HepG2 (cell line): ENCODE results near the gene AVPR2. TPM values are rescaled to one million over a fixed set of nuclear protein-coding genes. Genes with fewer than 3 reads are reported as not detected.

Experiments
- ATAC-seq: fragments of 200-7000 bp; cut with Tn5 transposase; 3 replicates; pipeline ENCODE4 v1.9.1; 2020; ENCODE audit warnings: mild to moderate bottlenecking, moderate library complexity
- BruUV-seq: library from RNA; stranded (reverse); fragments of 400-500 nt; replicated peaks from 2 replicates; lab custom pipeline; 2021; lab: Mats Ljungman, UMichigan
- CTCF ChIA-PET: fragments of 300-600 bp; formaldehyde crosslinking; extraction: SDS; loops from one replicate; lab custom pipeline; 2021; ENCODE audit warnings: low total read pairs, inconsistent platforms, low intra/inter-chr PET ratio; lab: Yijun Ruan, JAX
- POLR2A ChIA-PET: fragments of 350-600 bp; sonication (Branson Sonifier 250); formaldehyde crosslinking; loops from one replicate; lab custom pipeline; 2020; ENCODE audit warnings: antibody characterized with exemption, inconsistent platforms; lab: Yijun Ruan, JAX
- DNase-seq: peaks from one replicate; pipeline ENCODE4 v3.0.0-alpha.2; 2015; ENCODE audit warnings: low spot score
- FAIRE-seq: peaks from 3 replicates; lab custom pipeline; 2011; peaks lifted over from hg19 to GRCh38; lab: Jason Lieb, UNC
- H2AFZ ChIP-seq: one replicate; pipeline ENCODE4 v1.6.1; 2011; ENCODE audit warnings: low read length, inconsistent platforms
- H3K27ac ChIP-seq: fragments of 300-600 bp; 3 replicates; pipeline ENCODE4 v1.8.0; 2011; ENCODE audit warnings: mixed run types, mild to moderate bottlenecking, mixed read lengths, low read length, inconsistent platforms; ENCODE audit not compliant: insufficient read depth; ENCODE audit errors: extremely low read length
- H3K27me3 ChIP-seq, 2 experiments: fragments of 200-600 bp in 1 of 2; 2 replicates in 1 of 2; 3 replicates in 1 of 2; pipeline versions ENCODE4 v1.6.0 to v1.8.0; 2011; ENCODE audit warnings: low read length in 2 of 2, mild to moderate bottlenecking in 2 of 2, moderate library complexity in 2 of 2, inconsistent platforms in 1 of 2; ENCODE audit not compliant: insufficient read depth in 2 of 2, control insufficient read depth in 1 of 2
- H3K36me3 ChIP-seq, 2 experiments: fragments of 200-600 bp in 1 of 2; replicated peaks in 1 of 2; 2 replicates in 1 of 2; 3 replicates in 1 of 2; pipeline versions ENCODE4 v1.5.1 to v1.8.0; 2011; ENCODE audit warnings: low read length in 2 of 2, inconsistent platforms in 1 of 2; ENCODE audit not compliant: insufficient read depth in 2 of 2, control insufficient read depth in 1 of 2
- H3K4me1 ChIP-seq: 2 replicates; pipeline ENCODE4 v1.5.1; 2012; ENCODE audit warnings: low read length, inconsistent platforms; ENCODE audit not compliant: insufficient read depth
- H3K4me2 ChIP-seq: 2 replicates; pipeline ENCODE4 v1.6.0; 2011; ENCODE audit warnings: low read depth, low read length, inconsistent platforms
- H3K4me3 ChIP-seq, 3 experiments: fragments of 200-600 bp in 1 of 3; sonication (generic), shearing (Covaris generic) in 1 of 3; replicated peaks in 1 of 3; 2 replicates each; pipeline ENCODE4 v1.5.1; 2011 to 2016; ENCODE audit warnings: low read length in 3 of 3, inconsistent platforms in 2 of 3, low read depth in 2 of 3, mild to moderate bottlenecking in 2 of 3, control low read depth in 1 of 3, mixed read lengths in 1 of 3; ENCODE audit not compliant: insufficient read depth in 1 of 3
- H3K79me2 ChIP-seq: one replicate; pipeline ENCODE4 v1.6.1; 2011; ENCODE audit warnings: low read length, inconsistent platforms; ENCODE audit not compliant: insufficient read depth
- H3K9ac ChIP-seq: 2 replicates; pipeline ENCODE4 v1.6.0; 2011; ENCODE audit warnings: mild to moderate bottlenecking, low read depth, low read length, inconsistent platforms; ENCODE audit not compliant: insufficient read depth
- H3K9me3 ChIP-seq: 2 replicates; pipeline ENCODE4 v1.5.1; 2012; ENCODE audit warnings: mild to moderate bottlenecking, low read length
- H4K20me1 ChIP-seq: 2 replicates; pipeline ENCODE4 v1.6.0; 2011; ENCODE audit warnings: inconsistent platforms, mild to moderate bottlenecking, low read length, moderate library complexity; ENCODE audit not compliant: insufficient read depth
- AGO2 ChIP-seq: fragments of 200-400 bp; formaldehyde crosslinking; optimal IDR thresholded peaks from 2 replicates; pipeline ENCODE3; 2017; ENCODE audit warnings: mild to moderate bottlenecking, low read depth, low read length, moderate library complexity
- HNRNPL ChIP-seq: fragments of 200-400 bp; formaldehyde crosslinking; IDR thresholded peaks from 2 replicates; pipeline ENCODE4 v1.6.1; 2017; ENCODE audit warnings: mild to moderate bottlenecking, low read depth, low read length
- RBFOX2 ChIP-seq: fragments of 200-400 bp; formaldehyde crosslinking; IDR thresholded peaks from 2 replicates; pipeline ENCODE4 v1.6.1; 2017; ENCODE audit warnings: low read depth, mild to moderate bottlenecking, low read length
- YEATS4 ChIP-seq: sonication (generic); formaldehyde crosslinking; IDR thresholded peaks from 2 replicates; pipeline ENCODE4 v1.4.0; 2020; ENCODE audit warnings: missing genetic modification reagents, borderline replicate concordance
- ZNF547 ChIP-seq: sonication (generic); formaldehyde crosslinking; IDR thresholded peaks from 2 replicates; pipeline ENCODE4 v1.5.1; 2020; ENCODE audit warnings: mild to moderate bottlenecking, missing genetic modification reagents
- WGBS: methylation state at CpG from one replicate; pipeline ENCODE4 v1.1.6; 2017; ENCODE audit warnings: low lambda C conversion rate; 5-methylcytosine and 5-hydroxymethylcytosine counted together
- in situ Hi-C: cut with HindIII; loops from 2 replicates; pipeline ENCODE4 v1.10.0; 2017; ENCODE audit warnings: low pct_unique_long_range_greater_than_20kb; ENCODE audit not compliant: extremely low pct_ligation_motif_present
- intact Hi-C: fragments of 100-400 bp; cut with micrococcal nuclease; formaldehyde crosslinking; loops from one replicate; pipeline ENCODE4 v1.10.0; 2022; ENCODE audit not compliant: unreplicated experiment
- polyA plus RNA-seq, 8 experiments: library from polyadenylated mRNA; depleted of rRNA in 3 of 8; stranded (reverse) in 7 of 8; unstranded in 1 of 8; fragments of >200 nt; fragmentation: Illumina TruSeq in 4 of 8; extraction: Trizol in 4 of 8; gene quantifications; 2 replicates each; pipeline versions ENCODE4 v1.2.1 to v1.2.3, GENCODE V29; 2011 to 2016; ENCODE audit warnings: low read depth in 4 of 8, missing spikeins in 1 of 8, mixed read lengths in 1 of 8; ENCODE audit not compliant: insufficient read depth in 1 of 8
- total RNA-seq, 5 experiments: library from RNA; depleted of rRNA; stranded (reverse); fragments of >200 nt; fragmentation: Illumina TruSeq; extraction: Trizol; gene quantifications; 2 replicates each; pipeline ENCODE4 v1.2.3, GENCODE V29; 2016; ENCODE audit warnings: low read depth in 1 of 5

The AVPR2 gene
- total and polyA plus RNA-seq, 2 of the 13 experiments (the other 11 are each of a cell fraction or from before 2014, with no cell fraction given): not detected

DNA sequence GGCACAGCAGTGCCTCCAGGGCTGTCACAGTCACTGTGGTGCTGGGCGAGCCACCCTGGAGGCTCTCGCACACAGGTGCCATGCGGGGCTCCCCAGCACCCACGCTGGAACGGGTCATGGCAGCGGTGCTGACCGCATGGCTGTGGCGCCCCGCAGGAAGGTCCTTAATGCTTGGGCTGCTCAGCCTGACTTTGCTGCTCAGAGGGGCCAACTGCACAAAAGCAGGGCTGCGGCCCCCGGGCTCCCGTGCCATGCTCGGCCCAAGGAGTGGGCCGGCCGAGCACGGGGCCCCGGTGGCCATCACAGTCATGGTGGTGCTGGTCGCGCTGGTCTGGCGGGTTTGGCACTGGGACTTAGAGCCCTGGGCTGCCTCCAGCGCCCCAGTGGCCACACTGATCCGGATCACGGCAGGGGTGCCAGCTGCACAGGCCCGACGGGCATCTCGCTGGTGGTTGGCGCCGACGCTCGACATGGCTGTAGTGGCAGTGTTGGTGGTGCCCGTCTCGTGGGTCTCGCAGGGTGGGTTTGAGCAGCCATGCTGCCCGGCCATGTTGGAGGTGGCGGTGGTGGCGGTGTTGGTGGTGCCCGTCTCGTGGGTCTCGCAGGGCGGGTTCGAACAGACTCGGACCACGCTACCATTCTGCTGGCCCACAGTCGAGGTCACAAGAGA is 50.2 kb downstream of the AVPR2 start:
- no peak for FAIRE-seq
- POLR2A ChIA-PET: no interaction called here
- Histone ChIP-seq H3K27me3 (no peaks in the 10 kb centered on the region), H4K20me1 (0 out of 2 replicates have a peak, but pooled peaks cover 2% of the 10 kb centered on the region), H3K9ac (no peak overlapping the region), H3K4me2 (no peak overlapping the region), H3K36me3 (peaks cover 22 to 73% of the 10 kb centered on the region in 2 experiments; a peak in 4 of 5 replicates), H3K4me1 (no peaks in the 10 kb centered on the region), H3K9me3 (no peaks in the 10 kb centered on the region), H2AFZ (no peak overlapping the region), H3K79me2 (no peaks in the 10 kb centered on the region), H3K27ac (no peak overlapping the region), H3K4me3 (no peak overlapping the region)
- in situ Hi-C loops: no loop called here
- no TSS peak for BruUV-seq
- CTCF ChIA-PET: no interaction called here
- TF ChIP-seq HNRNPL (peak; percentile 83; the same call in 1 of the 2 replicates), AGO2 (peak; percentile 48), ZNF547 (CRISPR knock-in tag) (no peak), RBFOX2 (peak; percentile 47)
- WGBS: 100% methylated on average over 7 of the region's 44 CpGs
- peak; percentile 3 for ATAC-seq
- intact Hi-C loops: no loop called here
- DNase-seq: no peak

DNA sequence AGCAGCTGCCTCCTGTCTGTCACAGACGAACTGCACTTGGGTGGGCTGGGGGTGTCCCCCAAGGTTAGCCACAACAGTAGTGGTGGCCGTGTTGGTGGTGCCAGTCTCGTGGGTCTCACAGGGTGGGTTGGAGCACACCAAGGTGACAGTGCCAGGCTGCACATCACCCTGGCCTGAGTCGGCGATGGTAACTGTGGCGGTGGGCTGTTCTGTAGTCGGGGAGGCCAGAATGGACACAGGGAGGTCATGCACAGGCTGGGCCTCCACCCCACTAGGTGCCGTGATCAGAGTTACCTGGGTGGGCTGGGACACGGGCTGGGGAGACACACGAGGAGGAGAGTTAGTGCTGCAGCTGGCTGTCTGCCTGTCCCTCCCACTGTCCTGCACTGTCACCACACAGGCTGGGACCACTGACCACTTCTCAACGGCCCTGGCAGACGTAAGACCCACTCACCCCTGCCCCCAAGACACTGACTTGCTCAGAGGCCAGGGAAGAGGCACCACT is 50.8 kb downstream of the AVPR2 start:
- Histone ChIP-seq H3K4me3 (no peak overlapping the region), H4K20me1 (0 out of 2 replicates have a peak, but pooled peaks cover 2% of the 10 kb centered on the region), H3K9me3 (no peaks in the 10 kb centered on the region), H3K36me3 (peaks cover 25 to 76% of the 10 kb centered on the region in 2 experiments; a peak in 4 of 5 replicates), H3K4me1 (no peaks in the 10 kb centered on the region), H3K79me2 (no peaks in the 10 kb centered on the region), H2AFZ (no peak overlapping the region), H3K27me3 (no peaks in the 10 kb centered on the region), H3K4me2 (no peak overlapping the region), H3K27ac (no peak overlapping the region), H3K9ac (no peak overlapping the region)
- BruUV-seq: no TSS peak
- ChIA-PET POLR2A (no interaction called here), CTCF (no interaction called here)
- TF ChIP-seq AGO2 (peak; percentile 2), YEATS4 (CRISPR knock-in tag) (no peak)
- intact Hi-C loops: no loop called here
- FAIRE-seq: no peak
- DNase-seq: no peak
- WGBS: 100% methylated on average over 3 of the region's 12 CpGs
- in situ Hi-C loops: no loop called here
- ATAC-seq: no peak; the same call in 2 of the 3 replicates
